Aorta (tissue), 5 donors: ENCODE data around the gene DIAPH1. TPM values are rescaled to one million over a fixed set of nuclear protein-coding genes. Genes with fewer than 3 reads are reported as not detected.

Experiments used
- ATAC-seq: fragments of 200-7000 bp; cut with Tn5 transposase; one replicate; pipeline ENCODE4 v1.9.1; 2022; ENCODE audit warnings: moderate library complexity; ENCODE audit not compliant: low FRiP score
- DNase-seq, 2 donors: peaks; one replicate each; pipeline ENCODE4 v3.0.0-alpha.2; 2020
- H3K27ac ChIP-seq, 2 donors: one replicate each; pipeline ENCODE4 v1.5.1; 2013; ENCODE audit warnings: low read length in 2 of 2, mild to moderate bottlenecking in 2 of 2, moderate library complexity in 2 of 2, control low read depth in 1 of 2, inconsistent platforms in 1 of 2, low read depth in 1 of 2
- H3K27me3 ChIP-seq, 2 donors: one replicate each; pipeline ENCODE4 v1.6.1; 2013; ENCODE audit warnings: control low read depth in 1 of 2, low read length in 1 of 2, mild to moderate bottlenecking in 1 of 2, moderate library complexity in 1 of 2; ENCODE audit not compliant: insufficient read depth in 2 of 2, control insufficient read depth in 1 of 2
- H3K36me3 ChIP-seq, 2 donors: one replicate each; pipeline ENCODE4 v1.6.1; 2013; ENCODE audit warnings: control low read depth in 1 of 2, low read length in 1 of 2, mild to moderate bottlenecking in 1 of 2; ENCODE audit not compliant: insufficient read depth in 2 of 2, control insufficient read depth in 1 of 2
- H3K4me1 ChIP-seq, 2 donors: one replicate each; pipeline ENCODE4 v1.6.1; 2013; ENCODE audit warnings: low read length in 2 of 2, control low read depth in 1 of 2, mild to moderate bottlenecking in 1 of 2, moderate library complexity in 1 of 2; ENCODE audit not compliant: insufficient read depth in 2 of 2, control insufficient read depth in 1 of 2
- H3K4me3 ChIP-seq, 2 donors: one replicate each; pipeline ENCODE4 v1.5.1; 2013; ENCODE audit warnings: low read length in 2 of 2, control low read depth in 1 of 2, mild to moderate bottlenecking in 1 of 2
- H3K9me3 ChIP-seq: one replicate; pipeline ENCODE4 v1.6.1; 2013; ENCODE audit warnings: mild to moderate bottlenecking, low read length; ENCODE audit not compliant: control insufficient read depth
- WGBS, 2 donors: extraction: QIAGEN DNeasy Blood & Tissue Kit; methylation state at CpG; one replicate each; pipeline ENCODE4 v1.1.7; 2013; 5-methylcytosine and 5-hydroxymethylcytosine counted together
- intact Hi-C, 2 donors: fragments of 100-400 bp; cut with DNase I; formaldehyde crosslinking; loops; one replicate each; pipeline versions ENCODE4 v1.14.2 to v1.15.0; 2022
- polyA plus RNA-seq, 2 donors: library from polyadenylated mRNA; stranded (reverse); fragments of 200-250 nt; gene quantifications; one replicate each; pipeline ENCODE4 v1.2.3, GENCODE V29; 2013
- total RNA-seq, 2 donors: library from RNA; stranded (reverse); fragmentation: NEBNext Ultra II Directional; extraction: Animal tissue kit (Norgen Biotek cat#: 25700); gene quantifications; one replicate each; pipeline ENCODE4 v1.2.1, GENCODE V29; 2021
- donor health status: healthy with polysubstance abuse.
- donor health status: Bipolar disorder and iron deficiency.
- donor health status: DM: no; HTN: no; CAD: no.
- donor health status: DM: no; HTN: no; CAD: no.
- donor health status: DM: yes; HTN: yes; CAD: no.

Gene DIAPH1
- total and polyA plus RNA-seq, 4 donors = 30.8 to 125 (median 68.8) TPM

GRCh38 chr5:141655020-141655419 is 36.2 kb upstream of the DIAPH1 start:
- no peak for ATAC-seq
- no peaks in the 10 kb centered on the region for H3K9me3 ChIP-seq
- intact Hi-C loops = no loop called here
- WGBS, 2 donors = 88 to 90% methylated on average over 6 to 7 of the region's 7 CpGs
- no peak overlapping the region for H3K4me3 ChIP-seq
- DNase-seq = no peak
- H3K27me3 ChIP-seq = no peaks in the 10 kb centered on the region
- no peaks in the 10 kb centered on the region for H3K4me1 ChIP-seq
- H3K36me3 ChIP-seq = no peaks in the 10 kb centered on the region
- no peak overlapping the region for H3K27ac ChIP-seq

GRCh38 chr5:141654298-141654697 is 35.5 kb upstream of the DIAPH1 start:
- no peaks in the 10 kb centered on the region for H3K4me1 ChIP-seq
- intact Hi-C loops = no loop called here
- no peak for DNase-seq
- ATAC-seq = no peak
- H3K27me3 ChIP-seq = no peaks in the 10 kb centered on the region
- H3K36me3 ChIP-seq = no peaks in the 10 kb centered on the region
- 74 to 86% methylated on average over 2 of the region's 2 CpGs for WGBS, 2 donors
- H3K9me3 ChIP-seq = no peaks in the 10 kb centered on the region
- no peak overlapping the region for H3K27ac ChIP-seq
- no peak overlapping the region for H3K4me3 ChIP-seq

- ATAC-seq (peak; percentile 19), DNase-seq (no peak)
- no peaks in the 10 kb centered on the region for H3K4me1 ChIP-seq
- H3K27me3 ChIP-seq = no peaks in the 10 kb centered on the region
- intact Hi-C loops = no loop called here
- H3K4me3 ChIP-seq = peak overlapping the region; percentile 56 to 73
- no peak overlapping the region for H3K27ac ChIP-seq
- no peaks in the 10 kb centered on the region for H3K9me3 ChIP-seq
- H3K36me3 ChIP-seq = peaks cover 0 to 5% of the 10 kb centered on the region in 2 donors
- WGBS, 2 donors = 60 to 63% methylated on average over 9 of the region's 9 CpGs
Observed at GRCh38 chr5:141651728-141652105, 32.9 kb upstream of the DIAPH1 start.

- WGBS, 2 donors = 3 to 5% methylated on average over 50 of the region's 50 CpGs
- H3K36me3 ChIP-seq = peaks cover 0 to 5% of the 10 kb centered on the region in 2 donors
- H3K9me3 ChIP-seq = no peaks in the 10 kb centered on the region
- intact Hi-C loops = no loop called here
- ATAC-seq (peak; percentile 96), DNase-seq (peak; percentile 92 to 97)
- H3K4me1 ChIP-seq = no peaks in the 10 kb centered on the region
- no peaks in the 10 kb centered on the region for H3K27me3 ChIP-seq
- no peak within 1 kb of the TSS for H3K27ac ChIP-seq
- H3K4me3 ChIP-seq = peak within 1 kb of the TSS; percentile 73 to 92
Observed at GRCh38 chr5:141650851-141651727, 32.3 kb upstream of the DIAPH1 start, which contains the start of gene FCHSD1. TSS of gene FCHSD1 (minus strand) at chr5:141651418. CDS start at chr5:141651368, 50 bp downstream.

GRCh38 chr5:141649972-141650371 is 31.2 kb upstream of the DIAPH1 start:
- Histone ChIP-seq H3K9me3 (no peaks in the 10 kb centered on the region), H3K27me3 (no peaks in the 10 kb centered on the region), H3K4me3 (no peak overlapping the region), H3K27ac (no peak overlapping the region), H3K4me1 (no peaks in the 10 kb centered on the region), H3K36me3 (peaks cover 0 to 5% of the 10 kb centered on the region in 2 donors)
- intact Hi-C loops = no loop called here
- ATAC-seq (no peak), DNase-seq (no peak)

- H3K4me1 ChIP-seq = no peaks in the 10 kb centered on the region
- no peaks in the 10 kb centered on the region for H3K9me3 ChIP-seq
- no peak overlapping the region for H3K4me3 ChIP-seq
- intact Hi-C loops = no loop called here
- peaks cover 0 to 7% of the 10 kb centered on the region in 2 donors for H3K36me3 ChIP-seq
- DNase-seq = no peak
- 87 to 91% methylated on average over 17 of the region's 17 CpGs for WGBS, 2 donors
- ATAC-seq = no peak
- no peaks in the 10 kb centered on the region for H3K27me3 ChIP-seq
- no peak overlapping the region for H3K27ac ChIP-seq
Observed at GRCh38 chr5:141649056-141649688, 30.4 kb upstream of the DIAPH1 start.

- Histone ChIP-seq H3K36me3 (peaks cover 0 to 11% of the 10 kb centered on the region in 2 donors), H3K27ac (no peak overlapping the region), H3K27me3 (no peaks in the 10 kb centered on the region), H3K4me1 (no peaks in the 10 kb centered on the region), H3K4me3 (no peak overlapping the region), H3K9me3 (no peaks in the 10 kb centered on the region)
- 83 to 91% methylated on average over 3 of the region's 3 CpGs for WGBS, 2 donors
- no peak for DNase-seq
- no peak for ATAC-seq
- intact Hi-C loops = no loop called here
Observed at GRCh38 chr5:141647851-141648250, 29.1 kb upstream of the DIAPH1 start.

- Histone ChIP-seq H3K36me3 (peaks cover 0 to 11% of the 10 kb centered on the region in 2 donors), H3K27me3 (no peaks in the 10 kb centered on the region), H3K4me3 (no peak overlapping the region), H3K4me1 (no peaks in the 10 kb centered on the region), H3K9me3 (no peaks in the 10 kb centered on the region), H3K27ac (no peak overlapping the region)
- ATAC-seq (no peak), DNase-seq (no peak)
- intact Hi-C loops = no loop called here
- WGBS, 2 donors = 92 to 94% methylated on average over 5 of the region's 5 CpGs
Observed at GRCh38 chr5:141647242-141647641, 28.4 kb upstream of the DIAPH1 start.

GRCh38 chr5:141646026-141646425 is 27.2 kb upstream of the DIAPH1 start:
- Histone ChIP-seq H3K9me3 (no peaks in the 10 kb centered on the region), H3K27me3 (no peaks in the 10 kb centered on the region), H3K4me3 (no peak overlapping the region), H3K36me3 (peaks cover 0 to 11% of the 10 kb centered on the region in 2 donors), H3K27ac (no peak overlapping the region), H3K4me1 (no peaks in the 10 kb centered on the region)
- DNase-seq = no peak
- WGBS, 2 donors = 93 to 97% methylated on average over 6 of the region's 6 CpGs
- intact Hi-C loops = no loop called here
- ATAC-seq = no peak
